Activated naive CD4-positive, alpha-beta T cell treated with anti-CD3 and anti-CD28 coated beads for 36 hours (primary cell): ENCODE results near the gene CST3. TPM values are rescaled to one million over a fixed set of nuclear protein-coding genes. Genes with fewer than 3 reads are reported as not detected.

ENCODE experiments used
- CTCF ChIA-PET: fragments of 350-600 bp; sonication (Branson Sonifier 250); formaldehyde crosslinking; loops from one replicate; lab custom pipeline; 2021; ENCODE audit warnings: antibody characterized with exemption; lab: Charles Lee
- DNase-seq: peaks from one replicate; pipeline ENCODE4 v3.0.0-alpha.2; 2020
- H3K27ac Mint-ChIP-seq: one replicate; pipeline ENCODE4 v1.8.0; 2021; ENCODE audit warnings: mild to moderate bottlenecking, mixed read lengths
- H3K27me3 Mint-ChIP-seq: one replicate; pipeline ENCODE4 v1.8.0; 2021; ENCODE audit warnings: low read depth, mixed read lengths
- H3K36me3 Mint-ChIP-seq: one replicate; pipeline ENCODE4 v1.8.0; 2021; ENCODE audit warnings: low read depth, mixed read lengths
- H3K4me1 Mint-ChIP-seq: one replicate; pipeline ENCODE4 v1.8.0; 2021; ENCODE audit warnings: low read depth, mixed read lengths
- H3K4me3 Mint-ChIP-seq: one replicate; pipeline ENCODE4 v1.8.0; 2021; ENCODE audit warnings: mild to moderate bottlenecking, moderate library complexity, mixed read lengths
- H3K9me3 Mint-ChIP-seq: one replicate; pipeline ENCODE4 v1.8.0; 2021; ENCODE audit warnings: mixed read lengths
- intact Hi-C: fragments of 100-400 bp; cut with micrococcal nuclease; formaldehyde crosslinking; loops from one replicate; pipeline ENCODE4 v1.15.1; 2023
- total RNA-seq, 2 experiments: library from RNA; stranded (reverse); gene quantifications; one replicate each; pipeline ENCODE4 v1.2.3, GENCODE V29; 2021

Gene CST3
- total RNA-seq, 2 experiments from 2014 or later, result 0.35 TPM; not detected in 1

- CTCF ChIA-PET, result no interaction called here
- H3K36me3 Mint-ChIP-seq, result no peaks in the 10 kb centered on the region
- no peak overlapping the region for H3K4me3 Mint-ChIP-seq
- DNase-seq, result no peak
- H3K9me3 Mint-ChIP-seq, result no peaks in the 10 kb centered on the region
- no peak overlapping the region for H3K27ac Mint-ChIP-seq
- H3K27me3 Mint-ChIP-seq, result peaks cover 6% of the 10 kb centered on the region
- H3K4me1 Mint-ChIP-seq, result no peaks in the 10 kb centered on the region
- intact Hi-C loops, result no loop called here
Observed at GRCh38 chr20:23601715-23602114, 36.0 kb downstream of the CST3 start.

GRCh38 chr20:23598481-23598880, 39.3 kb downstream of the CST3 start:
- no peak for DNase-seq

GRCh38 chr20:23596579-23597250, 41.0 kb downstream of the CST3 start:
- CTCF ChIA-PET, result no interaction called here
- intact Hi-C loops, result no loop called here

More at GRCh38 chr20:23598481-23598880, 39.3 kb downstream of the CST3 start:
- Mint-ChIP-seq H3K27me3 (peaks cover under 1% of the 10 kb centered on the region), H3K27ac (no peak overlapping the region), H3K4me1 (no peaks in the 10 kb centered on the region), H3K4me3 (no peak overlapping the region), H3K9me3 (no peaks in the 10 kb centered on the region), H3K36me3 (no peaks in the 10 kb centered on the region)
- CTCF ChIA-PET, result interaction anchor here (1.1 kb wide), 1 partner anchor 157 kb away, joined by 4 read pairs; no protein-coding TSS in a partner anchor
- intact Hi-C loops, result no loop called here

GRCh38 chr20:23595941-23596340, 41.8 kb downstream of the CST3 start:
- no peaks in the 10 kb centered on the region for H3K27me3 Mint-ChIP-seq
- H3K36me3 Mint-ChIP-seq, result no peaks in the 10 kb centered on the region
- H3K9me3 Mint-ChIP-seq, result no peaks in the 10 kb centered on the region
- CTCF ChIA-PET, result no interaction called here
- H3K4me3 Mint-ChIP-seq, result no peak overlapping the region
- no peaks in the 10 kb centered on the region for H3K4me1 Mint-ChIP-seq
- intact Hi-C loops, result no loop called here
- no peak for DNase-seq
- no peak overlapping the region for H3K27ac Mint-ChIP-seq

More at GRCh38 chr20:23596579-23597250, 41.0 kb downstream of the CST3 start:
- DNase-seq, result no peak
- Mint-ChIP-seq H3K36me3 (no peaks in the 10 kb centered on the region), H3K4me1 (no peaks in the 10 kb centered on the region), H3K27ac (no peak overlapping the region), H3K4me3 (no peak overlapping the region), H3K27me3 (no peaks in the 10 kb centered on the region), H3K9me3 (no peaks in the 10 kb centered on the region)

- no peaks in the 10 kb centered on the region for H3K4me1 Mint-ChIP-seq
- H3K27me3 Mint-ChIP-seq, result peaks cover 13% of the 10 kb centered on the region
- no peak overlapping the region for H3K4me3 Mint-ChIP-seq
- no peak for DNase-seq
- H3K36me3 Mint-ChIP-seq, result no peaks in the 10 kb centered on the region
- intact Hi-C loops, result no loop called here
- no peak overlapping the region for H3K27ac Mint-ChIP-seq
- CTCF ChIA-PET, result no interaction called here
- no peaks in the 10 kb centered on the region for H3K9me3 Mint-ChIP-seq
Observed at GRCh38 chr20:23588434-23589403, 49.0 kb downstream of the CST3 start.

- Mint-ChIP-seq H3K27ac (no peak overlapping the region), H3K27me3 (peaks cover 13% of the 10 kb centered on the region), H3K4me1 (no peaks in the 10 kb centered on the region), H3K36me3 (no peaks in the 10 kb centered on the region), H3K9me3 (no peaks in the 10 kb centered on the region), H3K4me3 (no peak overlapping the region)
- DNase-seq, result no peak
- CTCF ChIA-PET, result no interaction called here
- intact Hi-C loops, result no loop called here
Observed at GRCh38 chr20:23587631-23588030, 50.1 kb downstream of the CST3 start.

- intact Hi-C loops, result no loop called here
- H3K4me1 Mint-ChIP-seq, result no peaks in the 10 kb centered on the region
- no peak overlapping the region for H3K4me3 Mint-ChIP-seq
- no peaks in the 10 kb centered on the region for H3K9me3 Mint-ChIP-seq
- CTCF ChIA-PET, result interaction anchor here (1.5 kb wide), 1 partner anchor 20 kb away, joined by 3 read pairs; no protein-coding TSS in a partner anchor
- H3K27ac Mint-ChIP-seq, result no peak overlapping the region
- no peak for DNase-seq
- H3K36me3 Mint-ChIP-seq, result no peaks in the 10 kb centered on the region
- H3K27me3 Mint-ChIP-seq, result peaks cover 17% of the 10 kb centered on the region
Observed at GRCh38 chr20:23586735-23587525, 50.8 kb downstream of the CST3 start.

- DNase-seq, result no peak
- Mint-ChIP-seq H3K27me3 (peaks cover 23% of the 10 kb centered on the region), H3K36me3 (no peaks in the 10 kb centered on the region), H3K9me3 (no peaks in the 10 kb centered on the region), H3K4me1 (no peaks in the 10 kb centered on the region), H3K4me3 (no peak overlapping the region), H3K27ac (no peak overlapping the region)
- intact Hi-C loops, result no loop called here
- CTCF ChIA-PET, result interaction anchor here (1.5 kb wide), 1 partner anchor 21 kb away, joined by 3 read pairs; no protein-coding TSS in a partner anchor
Observed at GRCh38 chr20:23585808-23586734, 51.7 kb downstream of the CST3 start.

GRCh38 chr20:23585449-23585807, 52.3 kb downstream of the CST3 start:
- no peaks in the 10 kb centered on the region for H3K36me3 Mint-ChIP-seq
- no peak overlapping the region for H3K4me3 Mint-ChIP-seq
- intact Hi-C loops, result no loop called here
- no peak overlapping the region for H3K27ac Mint-ChIP-seq
- H3K9me3 Mint-ChIP-seq, result no peaks in the 10 kb centered on the region
- H3K27me3 Mint-ChIP-seq, result peaks cover 24% of the 10 kb centered on the region
- DNase-seq, result no peak
- CTCF ChIA-PET, result interaction anchor here (1.5 kb wide), 1 partner anchor 144 kb away, joined by 5 read pairs; no protein-coding TSS in a partner anchor
- no peaks in the 10 kb centered on the region for H3K4me1 Mint-ChIP-seq

- no peaks in the 10 kb centered on the region for H3K36me3 Mint-ChIP-seq
- DNase-seq, result no peak
- no peak overlapping the region for H3K27ac Mint-ChIP-seq
- no peak overlapping the region for H3K4me3 Mint-ChIP-seq
- H3K9me3 Mint-ChIP-seq, result no peaks in the 10 kb centered on the region
- intact Hi-C loops, result no loop called here
- peaks cover 29% of the 10 kb centered on the region for H3K27me3 Mint-ChIP-seq
- no peaks in the 10 kb centered on the region for H3K4me1 Mint-ChIP-seq
- CTCF ChIA-PET, result interaction anchor here (1.5 kb wide), 1 partner anchor 143 kb away, joined by 5 read pairs; no protein-coding TSS in a partner anchor
Observed at GRCh38 chr20:23584434-23585199, 53.1 kb downstream of the CST3 start.
